ENCODE measurements around the gene WAPL.

DNA sequence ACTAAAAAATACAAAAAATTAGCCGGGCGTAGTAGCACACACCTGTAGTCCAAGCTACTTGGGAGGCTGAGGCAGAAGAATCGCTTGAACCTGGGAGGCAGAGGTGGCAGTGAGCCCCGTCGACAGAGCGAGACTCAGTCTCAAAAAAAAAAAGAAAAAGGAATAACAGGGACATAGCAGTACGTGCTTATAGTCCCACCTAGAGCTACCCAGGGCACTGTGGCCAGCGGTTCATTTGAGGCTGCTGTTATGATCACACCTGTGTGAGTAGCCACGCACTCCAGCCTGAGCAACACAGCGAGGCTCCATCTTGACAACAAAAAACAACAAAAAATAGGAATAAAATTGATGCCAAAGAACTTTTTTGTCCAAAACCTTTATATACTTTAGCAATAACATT lies 17.1 kb downstream of the WAPL start:
- TF ChIP-seq POLR2A (IDR thresholded peaks at IDR 0.05; ENCODE audit: low read depth) (no peak), EP300 (IDR thresholded peaks at IDR 0.05) (no peak)
- TF ChIP-seq, protein P1, sequence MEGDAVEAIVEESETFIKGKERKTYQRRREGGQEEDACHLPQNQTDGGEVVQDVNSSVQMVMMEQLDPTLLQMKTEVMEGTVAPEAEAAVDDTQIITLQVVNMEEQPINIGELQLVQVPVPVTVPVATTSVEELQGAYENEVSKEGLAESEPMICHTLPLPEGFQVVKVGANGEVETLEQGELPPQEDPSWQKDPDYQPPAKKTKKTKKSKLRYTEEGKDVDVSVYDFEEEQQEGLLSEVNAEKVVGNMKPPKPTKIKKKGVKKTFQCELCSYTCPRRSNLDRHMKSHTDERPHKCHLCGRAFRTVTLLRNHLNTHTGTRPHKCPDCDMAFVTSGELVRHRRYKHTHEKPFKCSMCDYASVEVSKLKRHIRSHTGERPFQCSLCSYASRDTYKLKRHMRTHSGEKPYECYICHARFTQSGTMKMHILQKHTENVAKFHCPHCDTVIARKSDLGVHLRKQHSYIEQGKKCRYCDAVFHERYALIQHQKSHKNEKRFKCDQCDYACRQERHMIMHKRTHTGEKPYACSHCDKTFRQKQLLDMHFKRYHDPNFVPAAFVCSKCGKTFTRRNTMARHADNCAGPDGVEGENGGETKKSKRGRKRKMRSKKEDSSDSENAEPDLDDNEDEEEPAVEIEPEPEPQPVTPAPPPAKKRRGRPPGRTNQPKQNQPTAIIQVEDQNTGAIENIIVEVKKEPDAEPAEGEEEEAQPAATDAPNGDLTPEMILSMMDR (IDR thresholded peaks at IDR 0.05) = no peak

All from esophagus muscularis mucosa (tissue), 4 donors.